IPS DF 4.7 (cell line): Measurements from ENCODE around the gene SEPTIN2.
A peak's percentile ranks its signal among the peaks of the same experiment; 100 is the strongest.
"Not testable (repeated sequence)": the region's sequence is repeated elsewhere in the genome, so short reads cannot be mapped to it uniquely, and the experiment has no call there.

ENCODE experiments used
- DNase-seq: peaks from one replicate; pipeline ENCODE4 v3.0.0-alpha.2; 2013; ENCODE audit warnings: low spot score; ENCODE audit errors: extremely low read depth

Gene SEPTIN2

GRCh38 chr2:241350878-241351639 lies 35.3 kb downstream of the SEPTIN2 start:
- DNase-seq = no peak

- DNase-seq = no peak
Measured at GRCh38 chr2:241351640-241352031, 35.9 kb downstream of the SEPTIN2 start.

- DNase-seq = no peak
Measured at GRCh38 chr2:241352227-241352626, 36.5 kb downstream of the SEPTIN2 start.

GRCh38 chr2:241354668-241355658 lies 39.2 kb downstream of the SEPTIN2 start:
- peak; percentile 46 for DNase-seq

GRCh38 chr2:241355983-241356870 lies 40.5 kb downstream of the SEPTIN2 start, which contains the start of gene FARP2:
Gene FARP2 (plus strand): TSS chr2:241356285. CDS start chr2:241373108, 16,823 bp downstream.
- peak; percentile 51 for DNase-seq

GRCh38 chr2:241356871-241357260 lies 41.1 kb downstream of the SEPTIN2 start:
- DNase-seq = no peak

- no peak for DNase-seq
Measured at GRCh38 chr2:241357531-241357930, 41.8 kb downstream of the SEPTIN2 start.

- DNase-seq = no peak
Measured at GRCh38 chr2:241358470-241358869, 42.7 kb downstream of the SEPTIN2 start.

GRCh38 chr2:241359481-241360045 lies 43.8 kb downstream of the SEPTIN2 start:
- no peak for DNase-seq

GRCh38 chr2:241363426-241363825 lies 47.7 kb downstream of the SEPTIN2 start:
- no peak for DNase-seq

GRCh38 chr2:241364781-241365180 lies 49.1 kb downstream of the SEPTIN2 start:
- no peak for DNase-seq

GRCh38 chr2:241366678-241367077 lies 51.0 kb downstream of the SEPTIN2 start:
- no peak for DNase-seq

GRCh38 chr2:241368643-241369042 lies 52.9 kb downstream of the SEPTIN2 start:
- DNase-seq = no peak

- DNase-seq = no peak
Measured at GRCh38 chr2:241372361-241372992, 56.8 kb downstream of the SEPTIN2 start.

GRCh38 chr2:241373446-241373845 lies 57.7 kb downstream of the SEPTIN2 start:
- DNase-seq = no peak

- not testable (repeated sequence) for DNase-seq
Measured at GRCh38 chr2:241373906-241374305, 58.2 kb downstream of the SEPTIN2 start.

- DNase-seq = no peak
Measured at GRCh38 chr2:241375300-241375699, 59.6 kb downstream of the SEPTIN2 start.

GRCh38 chr2:241376808-241377207 lies 61.1 kb downstream of the SEPTIN2 start:
- DNase-seq = no peak

- DNase-seq = no peak
Measured at GRCh38 chr2:241378816-241379215, 63.1 kb downstream of the SEPTIN2 start.
